CD4-positive, alpha-beta T cell treated with Interferon alpha-2 for 1 hour (primary cell): Measurements from ENCODE around the gene DAB1.

ENCODE experiments used
- DNase-seq, 2 donors: peaks; one replicate each; pipeline ENCODE4 v3.0.0-alpha.2; 2020 to 2022

DAB1 gene

GRCh38 chr1:57410508-57410907, 13.4 kb downstream of the DAB1 start:
- no peak for DNase-seq

DNA sequence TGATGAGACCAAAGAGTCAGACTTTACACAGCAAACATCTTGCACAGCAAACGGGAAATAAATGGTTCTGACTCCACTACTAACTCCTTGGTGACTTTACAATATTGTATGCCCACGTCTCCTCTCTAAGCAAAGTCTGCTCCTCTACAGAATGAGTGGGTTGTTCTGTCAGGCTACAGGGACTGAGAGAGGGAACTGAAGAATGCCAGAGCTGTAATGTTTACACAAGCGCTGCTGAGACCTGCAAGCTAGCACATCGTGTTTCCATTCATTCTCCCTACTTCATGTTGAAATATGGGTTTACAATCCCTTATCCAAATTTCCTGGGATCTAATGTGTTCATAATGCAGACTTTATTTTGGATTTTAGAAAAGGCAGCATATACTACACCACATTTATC, 15.9 kb downstream of the DAB1 start:
- no peak for DNase-seq

- no peak for DNase-seq
Observed at GRCh38 chr1:57406428-57406970, 17.4 kb downstream of the DAB1 start.

DNA sequence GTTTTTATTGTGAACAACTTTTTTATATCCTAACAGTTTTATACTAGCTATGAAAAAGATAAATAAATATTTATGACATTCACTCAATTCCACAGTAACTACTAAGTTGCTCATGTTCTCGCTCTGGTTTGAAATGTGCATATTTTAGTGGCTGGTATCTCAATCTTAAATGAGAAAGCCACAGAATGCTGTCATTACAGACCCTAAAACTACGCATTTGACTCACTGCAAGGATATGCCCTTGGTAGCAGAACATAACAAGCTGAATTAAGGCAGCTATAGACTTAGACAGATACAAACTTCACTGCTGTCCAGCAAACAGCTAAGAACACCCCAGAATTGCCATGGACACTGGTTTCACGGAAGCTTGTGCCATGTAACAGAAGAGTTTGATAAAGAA, 19.0 kb downstream of the DAB1 start:
- no peak for DNase-seq

DNA sequence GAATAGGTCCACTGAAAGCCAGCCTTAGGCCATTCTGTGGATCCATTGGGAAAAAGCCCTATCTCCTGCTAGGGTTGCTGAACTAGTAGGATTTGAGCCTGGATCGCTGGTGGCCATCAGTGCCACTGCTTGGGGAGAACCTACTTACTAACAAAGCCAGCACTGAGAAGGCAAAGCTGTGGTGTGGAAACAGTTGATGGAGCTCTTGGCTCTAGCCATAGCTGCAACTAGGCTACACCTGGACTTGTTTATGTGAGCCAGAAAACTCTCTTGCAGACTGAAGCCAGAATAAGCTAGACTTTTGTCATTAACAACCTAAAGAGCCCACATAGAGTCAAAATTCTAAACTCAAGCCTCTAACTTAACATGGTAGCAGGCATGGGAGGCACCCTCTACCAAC, 20.7 kb downstream of the DAB1 start:
- DNase-seq, result no peak

DNA sequence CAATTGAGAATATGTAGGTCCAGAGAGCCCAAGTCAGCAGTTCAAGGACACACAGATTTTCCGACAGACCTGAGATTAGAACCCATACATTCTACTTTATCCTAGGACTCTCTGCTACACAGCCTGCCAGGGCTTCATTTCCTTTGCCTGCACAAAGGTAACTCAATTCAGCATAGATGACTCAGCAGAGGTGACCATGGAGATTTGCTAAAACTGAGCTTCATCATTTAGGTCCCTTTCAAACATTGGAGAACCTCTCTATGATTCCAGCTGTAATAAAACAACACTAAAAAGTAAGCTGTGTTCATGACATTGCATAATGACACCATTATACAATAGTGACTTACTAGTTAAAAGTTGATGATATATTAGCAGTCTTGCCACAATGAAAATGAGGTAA, 22.2 kb downstream of the DAB1 start:
- no peak for DNase-seq

- DNase-seq, result no peak
Observed at GRCh38 chr1:57400048-57400447, 23.8 kb downstream of the DAB1 start.

DNA sequence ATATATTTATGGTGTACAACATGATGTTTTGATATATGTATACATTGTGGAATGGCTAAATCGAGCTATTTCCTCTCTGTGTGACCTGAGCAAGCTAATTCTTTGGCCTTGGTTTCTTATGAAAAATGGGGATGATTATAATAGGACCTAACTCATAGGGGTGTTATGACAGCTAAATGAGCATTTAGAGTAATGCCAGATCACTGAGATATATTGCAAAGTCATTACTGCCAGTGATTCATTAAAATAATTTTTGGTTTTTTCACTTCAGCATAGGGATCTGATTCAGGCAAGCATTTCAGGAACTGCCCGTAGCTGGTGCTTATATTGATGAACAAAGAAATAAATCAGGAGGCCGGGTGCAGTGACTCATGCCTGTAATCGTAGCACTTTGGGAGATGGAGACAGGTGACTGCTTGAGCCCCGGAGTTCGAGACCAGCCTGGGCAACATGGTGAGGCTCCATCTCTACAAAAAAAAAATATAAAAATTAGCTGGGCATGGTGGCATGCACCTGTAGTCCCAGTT, 30.7 kb downstream of the DAB1 start:
- DNase-seq, result no peak

DNA sequence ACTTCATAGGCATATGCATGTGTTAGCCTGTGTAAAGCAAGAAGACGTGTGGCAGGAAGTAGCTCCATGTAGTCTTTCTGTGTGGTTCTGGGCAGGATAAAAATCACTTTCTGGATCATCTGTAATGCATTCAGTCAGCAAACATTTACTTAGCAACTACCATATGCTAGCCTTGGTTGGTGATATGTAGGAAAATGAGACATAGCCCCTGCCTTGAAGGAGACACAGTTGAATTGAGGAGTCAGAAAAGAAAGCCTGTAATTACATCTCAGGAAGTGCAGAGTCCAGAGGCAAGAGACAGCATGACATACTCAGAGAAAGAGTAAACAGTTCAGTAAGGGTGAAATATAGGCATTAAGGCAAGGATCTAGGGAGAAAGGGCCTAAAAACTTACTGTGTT, 38.5 kb downstream of the DAB1 start:
- DNase-seq, result no peak

- no peak for DNase-seq
Observed at GRCh38 chr1:57384901-57385300, 39.0 kb downstream of the DAB1 start.

DNA sequence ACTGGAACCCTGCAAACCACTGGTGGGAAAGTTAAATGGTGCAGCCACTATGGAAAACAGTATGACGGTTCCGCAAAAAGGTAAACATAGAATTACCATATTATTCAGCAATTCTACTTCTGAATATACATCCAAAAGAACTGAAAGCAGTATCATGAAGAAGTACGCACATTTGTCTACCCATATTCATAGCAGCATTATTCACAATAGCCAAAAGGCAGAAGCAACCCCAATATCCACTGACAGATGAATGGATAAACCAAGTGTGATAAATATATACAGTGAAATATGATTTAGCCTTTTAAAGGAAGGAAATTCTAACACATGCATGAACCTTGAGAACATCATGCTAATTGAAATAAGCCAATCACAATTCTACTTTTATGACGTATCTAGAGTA, 39.6 kb downstream of the DAB1 start:
- no peak for DNase-seq

GRCh38 chr1:57381871-57382270, 42.0 kb downstream of the DAB1 start:
- DNase-seq, result no peak

- no peak for DNase-seq
Observed at GRCh38 chr1:57381426-57381825, 42.4 kb downstream of the DAB1 start.

GRCh38 chr1:57380923-57381322, 42.9 kb downstream of the DAB1 start:
- no peak for DNase-seq

GRCh38 chr1:57378534-57378933, 45.3 kb downstream of the DAB1 start:
- no peak for DNase-seq

DNA sequence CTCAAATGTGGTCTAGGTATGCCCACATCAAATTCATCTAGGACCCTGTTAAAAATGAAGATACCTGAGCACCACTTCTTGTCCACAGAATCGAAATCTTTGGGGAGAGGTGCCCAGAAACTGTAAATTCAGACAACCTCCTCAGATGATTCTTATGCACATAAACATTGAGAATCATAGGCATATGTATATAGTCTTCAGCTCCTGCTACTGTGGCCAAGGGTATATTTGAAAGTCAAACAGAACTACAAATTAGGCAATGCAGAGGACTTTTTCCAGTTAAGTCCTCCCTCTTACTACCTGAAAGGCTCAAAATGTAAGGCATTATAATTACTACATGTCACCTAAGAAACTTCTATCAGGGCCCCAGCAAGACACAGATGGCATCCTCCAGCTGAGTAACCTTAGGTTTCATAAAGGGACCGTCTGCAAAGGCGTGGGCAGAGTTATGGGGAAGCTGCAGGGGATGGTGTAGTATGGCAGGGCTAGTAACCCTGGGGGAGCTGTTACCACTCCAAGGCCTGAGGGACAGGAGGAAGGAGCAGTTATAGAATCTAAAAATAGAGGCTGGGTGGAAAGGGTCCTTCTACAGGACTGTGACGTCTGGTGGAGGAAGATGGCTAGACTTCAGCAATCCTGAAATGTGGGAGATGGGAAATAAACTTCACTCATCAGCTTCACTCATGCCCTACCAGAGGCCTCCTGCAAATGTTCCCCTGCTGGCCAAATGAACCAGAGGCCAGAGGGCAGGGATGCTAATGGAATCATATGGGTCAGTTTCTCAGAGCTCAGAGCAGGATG, 46.3 kb downstream of the DAB1 start:
- DNase-seq, result no peak

GRCh38 chr1:57376041-57376440, 47.8 kb downstream of the DAB1 start:
- no peak for DNase-seq

GRCh38 chr1:57369889-57370288, 54.0 kb downstream of the DAB1 start:
- DNase-seq, result no peak

DNA sequence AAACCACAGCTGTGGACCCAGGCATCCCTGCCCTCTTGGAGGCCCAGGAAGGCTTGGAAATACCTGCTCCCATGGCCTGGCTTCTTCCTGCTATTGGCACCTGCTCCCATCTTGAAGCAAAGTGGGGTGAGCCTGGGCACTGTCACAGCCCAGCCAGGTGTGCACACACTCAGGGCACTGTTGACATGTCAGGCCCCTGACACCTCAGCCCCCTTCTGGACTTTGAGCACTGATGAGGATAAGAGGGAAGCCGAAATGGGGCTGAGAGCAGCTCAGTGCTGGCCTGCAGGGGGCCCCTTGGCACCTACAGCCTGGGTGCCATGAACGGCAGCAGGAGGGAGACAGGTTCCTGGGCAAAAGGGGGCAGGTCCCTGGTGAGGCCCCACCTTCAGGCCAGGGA, 55.9 kb downstream of the DAB1 start:
- no peak for DNase-seq

- DNase-seq, result no peak
Observed at GRCh38 chr1:57363643-57364042, 60.2 kb downstream of the DAB1 start.

GRCh38 chr1:57363165-57363564, 60.7 kb downstream of the DAB1 start:
- DNase-seq, result no peak

DNA sequence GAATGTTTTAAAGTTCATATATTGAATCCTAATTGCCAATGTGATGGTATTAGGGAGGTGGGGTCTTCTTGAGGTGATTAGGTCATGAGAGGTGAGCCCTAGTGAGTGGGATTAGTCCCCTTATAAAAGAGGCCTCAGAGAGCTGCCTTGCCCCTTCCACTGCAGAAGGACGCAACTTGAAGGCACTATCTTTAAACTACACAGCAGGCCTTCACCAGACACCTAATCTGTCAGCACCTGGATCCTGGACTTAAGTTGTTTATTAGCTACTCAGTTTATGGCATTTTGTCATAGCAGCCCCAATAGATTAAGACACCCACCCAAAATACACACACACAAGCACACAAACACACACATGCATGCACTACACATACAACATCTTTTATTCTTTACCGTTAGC, 61.4 kb downstream of the DAB1 start:
- no peak for DNase-seq

GRCh38 chr1:57361516-57361915, 62.3 kb downstream of the DAB1 start:
- DNase-seq, result no peak

GRCh38 chr1:57360846-57361407, 62.9 kb downstream of the DAB1 start:
- DNase-seq, result no peak
